ENCODE measurements around the gene LAS1L. TPM values are rescaled to one million over a fixed set of nuclear protein-coding genes. Genes with fewer than 3 reads are reported as not detected.
"Not testable (repeated sequence)": the region's sequence is repeated elsewhere in the genome, so short reads cannot be mapped to it uniquely, and the experiment has no call there.

Gene LAS1L
- total RNA-seq, 1 donor from 2014 or later = 45.9 TPM

DNA sequence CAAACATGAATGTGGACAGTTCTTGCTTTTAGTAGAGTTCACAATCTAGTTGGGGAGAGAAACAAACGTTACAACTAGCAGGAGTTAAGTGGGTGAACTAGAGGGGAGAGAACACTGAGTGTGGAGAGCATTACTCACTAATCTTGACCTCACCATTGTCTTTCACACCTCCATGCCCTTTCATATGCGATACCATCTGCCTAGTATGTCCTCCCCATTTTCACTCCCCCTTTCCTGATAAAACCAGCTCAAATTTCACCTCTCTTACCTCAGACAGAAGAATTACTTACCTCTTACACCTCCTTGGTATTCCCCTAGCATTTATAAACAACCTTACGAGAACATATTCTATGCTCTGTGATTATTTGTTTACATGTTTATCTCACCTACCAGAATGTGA, 53.6 kb downstream of the LAS1L start:
- TF ChIP-seq, protein P1, sequence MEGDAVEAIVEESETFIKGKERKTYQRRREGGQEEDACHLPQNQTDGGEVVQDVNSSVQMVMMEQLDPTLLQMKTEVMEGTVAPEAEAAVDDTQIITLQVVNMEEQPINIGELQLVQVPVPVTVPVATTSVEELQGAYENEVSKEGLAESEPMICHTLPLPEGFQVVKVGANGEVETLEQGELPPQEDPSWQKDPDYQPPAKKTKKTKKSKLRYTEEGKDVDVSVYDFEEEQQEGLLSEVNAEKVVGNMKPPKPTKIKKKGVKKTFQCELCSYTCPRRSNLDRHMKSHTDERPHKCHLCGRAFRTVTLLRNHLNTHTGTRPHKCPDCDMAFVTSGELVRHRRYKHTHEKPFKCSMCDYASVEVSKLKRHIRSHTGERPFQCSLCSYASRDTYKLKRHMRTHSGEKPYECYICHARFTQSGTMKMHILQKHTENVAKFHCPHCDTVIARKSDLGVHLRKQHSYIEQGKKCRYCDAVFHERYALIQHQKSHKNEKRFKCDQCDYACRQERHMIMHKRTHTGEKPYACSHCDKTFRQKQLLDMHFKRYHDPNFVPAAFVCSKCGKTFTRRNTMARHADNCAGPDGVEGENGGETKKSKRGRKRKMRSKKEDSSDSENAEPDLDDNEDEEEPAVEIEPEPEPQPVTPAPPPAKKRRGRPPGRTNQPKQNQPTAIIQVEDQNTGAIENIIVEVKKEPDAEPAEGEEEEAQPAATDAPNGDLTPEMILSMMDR (IDR thresholded peaks at IDR 0.05) = no peak
- TF ChIP-seq EZH2 (IDR thresholded peaks at IDR 0.05) (no peak), EZH2phosphoT487 (IDR thresholded peaks at IDR 0.05) (no peak)
- peaks cover 9% of the 10 kb centered on the region for H3K9me3 Mint-ChIP-seq
- no peak overlapping the region for H3K4me3 Mint-ChIP-seq

DNA sequence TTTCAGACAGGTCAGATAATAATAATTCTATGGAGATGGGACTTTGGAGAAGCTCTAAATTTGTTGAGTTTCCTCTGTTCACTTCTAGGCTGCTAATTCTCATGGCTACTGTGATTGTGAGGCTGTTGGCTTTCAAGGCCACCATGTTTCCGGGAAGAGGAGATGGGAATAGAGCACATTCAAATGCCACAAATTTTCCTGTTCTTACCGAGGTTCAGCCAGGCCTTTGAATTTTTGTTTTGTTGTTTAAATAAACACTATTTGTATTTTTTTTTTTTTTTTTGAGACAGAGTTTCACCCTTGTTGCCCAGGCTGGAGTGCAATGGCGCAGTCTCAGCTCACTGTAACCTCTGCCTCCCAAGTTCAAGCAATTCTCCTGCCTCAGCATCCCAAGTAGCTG, 55.5 kb downstream of the LAS1L start:
- H3K27me3 ChIP-seq; H3K4me3 Mint-ChIP-seq; H3K4me3 ChIP-seq; H3K9me3 ChIP-seq (ENCODE audit: low read depth); H3K79me2 ChIP-seq (ENCODE audit: low read depth); H3K36me3 Mint-ChIP-seq; H4K20me1 ChIP-seq (ENCODE audit: low read depth); H3K27ac Mint-ChIP-seq; H3K36me3 ChIP-seq; H3K4me2 ChIP-seq; H3K4me1 Mint-ChIP-seq; H3K27me3 Mint-ChIP-seq (ENCODE audit: insufficient read depth, low read depth); H3K27ac ChIP-seq; H3K9ac ChIP-seq; DNase-seq (ENCODE audit: low spot score); H2AFZ ChIP-seq (replicated peaks); H3F3A ChIP-seq (ENCODE audit: low read depth); H3K4me1 ChIP-seq: not testable (repeated sequence)
- peaks cover 14% of the 10 kb centered on the region for H3K9me3 Mint-ChIP-seq

More for the DNA sequence above, 53.6 kb downstream of the LAS1L start:
- no peaks in the 10 kb centered on the region for H3F3A ChIP-seq (ENCODE audit: low read depth)
- H4K20me1 ChIP-seq (ENCODE audit: low read depth) = no peaks in the 10 kb centered on the region
- H3K27ac ChIP-seq = no peak overlapping the region
- H3K79me2 ChIP-seq (ENCODE audit: low read depth) = no peaks in the 10 kb centered on the region
- H3K27ac Mint-ChIP-seq = no peak overlapping the region
- H3K9ac ChIP-seq = no peak overlapping the region
- H3K4me1 ChIP-seq = no peaks in the 10 kb centered on the region
- no peak overlapping the region for H3K4me3 ChIP-seq
- H3K27me3 ChIP-seq = no peaks in the 10 kb centered on the region
- H3K36me3 Mint-ChIP-seq = peaks cover 3% of the 10 kb centered on the region
- H3K9me3 ChIP-seq (ENCODE audit: low read depth) = no peaks in the 10 kb centered on the region
- no peak overlapping the region for H2AFZ ChIP-seq (replicated peaks)
- no peaks in the 10 kb centered on the region for H3K4me1 Mint-ChIP-seq
- no peak for DNase-seq (ENCODE audit: low spot score)
- H3K36me3 ChIP-seq = no peaks in the 10 kb centered on the region
- no peaks in the 10 kb centered on the region for H3K27me3 Mint-ChIP-seq (ENCODE audit: insufficient read depth, low read depth)
- no peak overlapping the region for H3K4me2 ChIP-seq

DNA sequence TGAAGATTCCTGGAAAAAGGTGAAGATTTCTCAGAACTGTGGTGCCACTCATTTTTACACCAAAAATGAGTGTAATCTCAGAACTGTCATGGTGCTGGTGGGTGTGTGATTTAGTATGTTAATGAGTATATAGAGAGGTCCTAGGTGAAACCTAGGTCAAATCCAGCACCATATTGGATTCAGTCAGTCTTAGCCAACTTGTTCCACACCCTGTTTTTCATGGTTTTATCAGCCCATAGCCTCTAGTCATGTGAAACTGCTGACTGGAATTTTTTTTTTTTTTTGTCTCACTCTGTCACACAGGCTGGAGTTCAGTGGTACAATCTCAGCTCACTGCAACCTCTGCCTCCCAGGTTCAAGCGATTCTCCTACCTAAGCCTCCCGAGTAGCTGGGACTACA, 58.0 kb downstream of the LAS1L start:
- no peak for DNase-seq (ENCODE audit: low spot score)
- no peak overlapping the region for H3K27ac ChIP-seq
- peaks cover 5% of the 10 kb centered on the region for H3K36me3 Mint-ChIP-seq
- H2AFZ ChIP-seq (replicated peaks) = no peak overlapping the region
- H3K4me2 ChIP-seq = no peak overlapping the region
- H3K79me2 ChIP-seq (ENCODE audit: low read depth) = no peaks in the 10 kb centered on the region
- H3K4me3 ChIP-seq = no peak overlapping the region
- H3K4me1 Mint-ChIP-seq = no peaks in the 10 kb centered on the region
- no peaks in the 10 kb centered on the region for H3F3A ChIP-seq (ENCODE audit: low read depth)
- no peak overlapping the region for H3K27ac Mint-ChIP-seq
- no peaks in the 10 kb centered on the region for H3K9me3 ChIP-seq (ENCODE audit: low read depth)
- no peak overlapping the region for H3K4me3 Mint-ChIP-seq
- H4K20me1 ChIP-seq (ENCODE audit: low read depth) = no peaks in the 10 kb centered on the region
- no peaks in the 10 kb centered on the region for H3K36me3 ChIP-seq
- no peaks in the 10 kb centered on the region for H3K4me1 ChIP-seq
- no peaks in the 10 kb centered on the region for H3K27me3 Mint-ChIP-seq (ENCODE audit: insufficient read depth, low read depth)
- H3K9ac ChIP-seq = no peak overlapping the region
- H3K27me3 ChIP-seq = no peaks in the 10 kb centered on the region
- TF ChIP-seq, protein P1 (IDR thresholded peaks at IDR 0.05) = no peak
- TF ChIP-seq EZH2 (IDR thresholded peaks at IDR 0.05) (no peak), EZH2phosphoT487 (IDR thresholded peaks at IDR 0.05) (no peak)
- peaks cover 17% of the 10 kb centered on the region for H3K9me3 Mint-ChIP-seq

DNA sequence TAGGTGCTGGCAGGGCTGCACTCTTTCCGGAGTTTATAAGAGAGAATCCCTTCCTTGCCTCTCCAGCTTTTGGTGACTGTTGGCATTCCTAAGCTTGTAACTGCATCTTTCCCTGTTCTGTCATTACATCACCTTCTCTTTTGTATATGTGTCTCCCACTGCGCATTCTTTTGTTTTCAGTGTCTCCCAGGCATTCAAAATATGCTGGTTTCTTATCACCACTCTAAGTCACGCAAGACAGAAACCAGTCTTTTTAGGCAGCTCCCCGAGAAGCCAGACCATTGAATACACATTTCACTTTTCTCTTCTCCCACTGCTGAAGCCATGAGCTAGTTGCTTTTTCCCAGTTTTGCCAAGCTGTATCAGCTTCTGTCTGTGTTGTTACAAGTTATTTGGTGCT, 71.0 kb downstream of the LAS1L start:
- Histone ChIP-seq H3K4me3 (peak overlapping the region; percentile 27), H3K27ac (peak overlapping the region; percentile 97), H3F3A (ENCODE audit: low read depth) (peaks cover 14% of the 10 kb centered on the region), H2AFZ (replicated peaks) (no peak overlapping the region), H4K20me1 (ENCODE audit: low read depth) (no peaks in the 10 kb centered on the region), H3K27me3 (no peaks in the 10 kb centered on the region), H3K4me1 (peaks cover 10% of the 10 kb centered on the region), H3K9me3 (ENCODE audit: low read depth) (peaks cover 4% of the 10 kb centered on the region), H3K79me2 (ENCODE audit: low read depth) (no peaks in the 10 kb centered on the region), H3K4me2 (peak overlapping the region; percentile 69), H3K36me3 (no peaks in the 10 kb centered on the region), H3K9ac (no peak overlapping the region)
- DNase-seq (ENCODE audit: low spot score) = peak; percentile 79
- Mint-ChIP-seq H3K9me3 (peaks cover 22% of the 10 kb centered on the region), H3K4me1 (peaks cover 8% of the 10 kb centered on the region), H3K36me3 (no peaks in the 10 kb centered on the region), H3K27me3 (ENCODE audit: insufficient read depth, low read depth) (peaks cover 2% of the 10 kb centered on the region), H3K4me3 (no peak overlapping the region), H3K27ac (peak overlapping the region; percentile 81)
- no peak for TF ChIP-seq EZH2 (IDR thresholded peaks at IDR 0.05)
- TF ChIP-seq EZH2phosphoT487 (IDR thresholded peaks at IDR 0.05) = no peak
- TF ChIP-seq, protein P1 (IDR thresholded peaks at IDR 0.05) = no peak

Other genes with a start within 250 kb of the LAS1L start
- 97.4 and 131 TPM in 2 replicates for gene MSN, start 132.9 kb upstream of the LAS1L start, total RNA-seq (ENCODE audit: low replicate concordance)

Data from neural progenitor cell (in vitro differentiated cells).